IMR-90 (cell line): Measurements from ENCODE around the gene APOF. TPM values are rescaled to one million over a fixed set of nuclear protein-coding genes. Genes with fewer than 3 reads are reported as not detected.

ENCODE experiments used
- ATAC-seq: fragments of 200-7000 bp; cut with Tn5 transposase; 2 replicates; pipeline ENCODE4 v1.9.1; 2020; ENCODE audit warnings: low read depth, mild to moderate bottlenecking, moderate library complexity
- BruUV-seq: library from RNA; stranded (reverse); fragments of 400-500 nt; replicated peaks from 2 replicates; lab custom pipeline; 2021; lab: Mats Ljungman, UMichigan
- CTCF ChIA-PET: fragments of 300-600 bp; formaldehyde crosslinking; extraction: SDS; loops from one replicate; lab custom pipeline; 2021; ENCODE audit warnings: antibody characterized with exemption; lab: Yijun Ruan, JAX
- POLR2A ChIA-PET: fragments of 300-600 bp; sonication (Branson Sonifier 250); formaldehyde crosslinking; loops from one replicate; lab custom pipeline; 2022; ENCODE audit warnings: antibody characterized with exemption; ENCODE audit not compliant: unreplicated experiment; lab: Charles Lee
- DNase-seq: peaks from one replicate; pipeline ENCODE4 v3.0.0; 2013
- H2AFZ ChIP-seq: replicated peaks from 2 replicates; pipeline ENCODE3; 2013; ENCODE audit warnings: low read length, mild to moderate bottlenecking; ENCODE audit not compliant: poor library complexity
- H2AK5ac ChIP-seq: 2 replicates; pipeline ENCODE4 v1.6.1; 2013; ENCODE audit warnings: low read depth, low read length, inconsistent platforms
- H2AK9ac ChIP-seq: replicated peaks from 2 replicates; pipeline ENCODE3; 2013; ENCODE audit warnings: mild to moderate bottlenecking, low read depth, low read length, moderate library complexity; ENCODE audit not compliant: poor library complexity
- H2BK120ac ChIP-seq: 2 replicates; pipeline ENCODE4 v1.6.1; 2013; ENCODE audit warnings: low read depth, low read length, inconsistent platforms
- H2BK15ac ChIP-seq: 3 replicates; pipeline ENCODE4 v1.6.1; 2013; ENCODE audit warnings: low read depth, low read length, inconsistent platforms
- H2BK20ac ChIP-seq: 2 replicates; pipeline ENCODE4 v1.6.1; 2013; ENCODE audit warnings: low read depth, mild to moderate bottlenecking, inconsistent platforms, low read length, moderate library complexity
- H2BK5ac ChIP-seq: 2 replicates; pipeline ENCODE4 v1.6.1; 2013; ENCODE audit warnings: mild to moderate bottlenecking, low read depth, low read length, inconsistent platforms; ENCODE audit not compliant: poor library complexity, severe bottlenecking
- H3K14ac ChIP-seq: replicated peaks from 2 replicates; pipeline ENCODE4 v1.6.1; 2013; ENCODE audit warnings: low read depth, low read length, inconsistent platforms
- H3K18ac ChIP-seq: 2 replicates; pipeline ENCODE4 v1.6.1; 2013; ENCODE audit warnings: low read depth, low read length, control low read depth
- H3K23ac ChIP-seq: 2 replicates; pipeline ENCODE4 v1.6.1; 2013; ENCODE audit warnings: low read depth, low read length, inconsistent platforms
- H3K27ac ChIP-seq: 2 replicates; pipeline ENCODE4 v1.5.1; 2013; ENCODE audit warnings: mild to moderate bottlenecking, control low read depth, low read length; ENCODE audit not compliant: insufficient read depth
- H3K27me3 ChIP-seq: 2 replicates; pipeline ENCODE4 v1.6.1; 2013; ENCODE audit warnings: low read length; ENCODE audit not compliant: control insufficient read depth, insufficient read depth
- H3K36me3 ChIP-seq: 2 replicates; pipeline ENCODE4 v1.6.1; 2013; ENCODE audit warnings: low read length, mixed read lengths; ENCODE audit not compliant: control insufficient read depth, insufficient read depth
- H3K4ac ChIP-seq: 2 replicates; pipeline ENCODE4 v1.6.1; 2013; ENCODE audit warnings: low read depth, low read length, inconsistent platforms
- H3K4me1 ChIP-seq: 2 replicates; pipeline ENCODE4 v1.6.1; 2013; ENCODE audit warnings: low read length, mixed read lengths; ENCODE audit not compliant: control insufficient read depth, insufficient read depth
- H3K4me2 ChIP-seq: 2 replicates; pipeline ENCODE4 v1.6.1; 2013; ENCODE audit warnings: low read depth, mild to moderate bottlenecking, control low read depth, low read length, moderate library complexity
- H3K4me3 ChIP-seq: 2 replicates; pipeline ENCODE4 v1.5.1; 2013; ENCODE audit warnings: low read depth, mild to moderate bottlenecking, control low read depth, low read length, moderate library complexity; ENCODE audit not compliant: insufficient read depth
- H3K56ac ChIP-seq: 2 replicates; pipeline ENCODE4 v1.6.1; 2013; ENCODE audit warnings: low read length, inconsistent platforms; ENCODE audit not compliant: insufficient read depth; ENCODE audit errors: extremely low read depth
- H3K79me1 ChIP-seq, 2 experiments: 2 replicates each; pipeline ENCODE4 v1.6.1; 2013; ENCODE audit warnings: low read length in 2 of 2, inconsistent platforms in 1 of 2, low read depth in 1 of 2
- H3K9ac ChIP-seq: 2 replicates; pipeline ENCODE4 v1.6.1; 2013; ENCODE audit warnings: low read depth, low read length, control low read depth
- H3K9me1 ChIP-seq: 2 replicates; pipeline ENCODE4 v1.6.1; 2013; ENCODE audit warnings: low read length, inconsistent platforms; ENCODE audit not compliant: insufficient read depth
- H3K9me3 ChIP-seq: 2 replicates; pipeline ENCODE4 v1.6.1; 2013; ENCODE audit warnings: low read length; ENCODE audit not compliant: control insufficient read depth, insufficient read depth
- H4K20me1 ChIP-seq: 2 replicates; pipeline ENCODE4 v1.6.1; 2013; ENCODE audit warnings: low read length, inconsistent platforms; ENCODE audit not compliant: insufficient read depth
- H4K5ac ChIP-seq: 2 replicates; pipeline ENCODE4 v1.6.1; 2013; ENCODE audit warnings: mild to moderate bottlenecking, low read depth, low read length, control low read depth
- H4K8ac ChIP-seq, 2 experiments: 2 replicates each; pipeline ENCODE4 v1.6.1; 2013; ENCODE audit warnings: low read depth in 2 of 2, low read length in 2 of 2, control low read depth in 1 of 2, inconsistent platforms in 1 of 2
- H4K91ac ChIP-seq: 2 replicates; pipeline ENCODE4 v1.6.1; 2013; ENCODE audit warnings: low read depth, low read length, inconsistent platforms; ENCODE audit not compliant: insufficient read depth
- MAZ ChIP-seq: IDR thresholded peaks from 2 replicates; pipeline ENCODE4 v1.6.1; 2012; ENCODE audit warnings: low read depth, mild to moderate bottlenecking, low read length, improper control_type of control experiment, moderate library complexity, borderline replicate concordance
- WGBS, 2 experiments: methylation state at CpG; one replicate each; pipeline versions ENCODE4 v1.1.5 to v1.1.7; 2013; ENCODE audit warnings: missing lambda C conversion rate in 2 of 2; ENCODE audit not compliant: insufficient read length in 1 of 2; ENCODE audit errors: extremely low coverage in 2 of 2; 5-methylcytosine and 5-hydroxymethylcytosine counted together
- dilution Hi-C: fragments of 300-500 bp; cut with HindIII; formaldehyde crosslinking; loops from one replicate; pipeline ENCODE4 v1.14.3; 2018; ENCODE audit warnings: low sequenced_read_pairs; ENCODE audit not compliant: unreplicated experiment
- in situ Hi-C: fragments of 300-500 bp; cut with MboI; formaldehyde crosslinking; loops from 3 replicates; pipeline ENCODE4 v1.14.3; 2019; ENCODE audit warnings: low sequenced_read_pairs, inconsistent platforms, mixed read lengths
- intact Hi-C: fragments of 100-400 bp; cut with micrococcal nuclease; formaldehyde crosslinking; loops from 2 replicates; pipeline ENCODE4 v1.10.0; 2022
- polyA plus RNA-seq, 3 experiments: library from polyadenylated mRNA; depleted of rRNA; stranded (reverse); fragments of >200 nt; gene quantifications; 2 replicates each; pipeline ENCODE4 v1.2.3, GENCODE V29; 2012; ENCODE audit warnings: low replicate concordance in 1 of 3
- total RNA-seq: library from RNA; depleted of rRNA; stranded (reverse); fragments of >200 nt; gene quantifications from 2 replicates; pipeline ENCODE4 v1.2.3, GENCODE V29; 2012

APOF gene
- total and polyA plus RNA-seq, 2 of the 4 experiments (the other 2 are of a cell fraction), result not detected

DNA sequence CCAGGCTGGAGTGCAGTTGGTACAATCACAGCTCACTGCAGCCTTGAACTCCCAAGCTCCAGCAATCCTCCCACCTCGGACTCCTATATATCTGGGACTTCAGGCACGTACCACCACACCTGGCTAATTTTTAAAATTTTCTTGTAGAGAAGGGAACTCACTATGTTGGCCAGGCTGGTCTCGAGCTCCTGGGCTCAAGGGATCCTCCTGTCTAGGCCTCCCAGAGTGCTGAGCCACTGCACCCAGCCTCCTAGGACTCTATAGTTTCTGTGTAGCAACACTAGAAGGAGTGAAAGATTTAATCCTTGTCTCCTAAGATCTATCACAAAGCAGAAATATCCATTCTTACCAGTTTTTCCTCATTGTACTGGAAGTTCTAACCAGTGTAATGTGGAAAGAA, 4.3 kb upstream of the APOF start:
- H3K4me1 ChIP-seq, result no peaks in the 10 kb centered on the region
- no peak for DNase-seq
- H3K18ac ChIP-seq, result no peak overlapping the region
- no peak overlapping the region for H4K91ac ChIP-seq
- no peaks in the 10 kb centered on the region for H3K36me3 ChIP-seq
- no peak overlapping the region for H3K4me2 ChIP-seq
- H2BK5ac ChIP-seq, result no peak overlapping the region
- H2AK5ac ChIP-seq, result no peak overlapping the region
- intact Hi-C loops (no loop called here), in situ Hi-C loops (no loop called here), dilution Hi-C loops (no loop called here)
- no peaks in the 10 kb centered on the region for H4K20me1 ChIP-seq
- no peak overlapping the region for H2AK9ac ChIP-seq
- H3K9me1 ChIP-seq, result no peaks in the 10 kb centered on the region
- no TSS peak for BruUV-seq
- H2BK15ac ChIP-seq, result no peak overlapping the region
- no peak for TF ChIP-seq MAZ
- H2AFZ ChIP-seq, result peak overlapping the region; percentile 6
- ATAC-seq, result no peak
- H3K23ac ChIP-seq, result no peak overlapping the region
- H3K9me3 ChIP-seq, result no peaks in the 10 kb centered on the region
- H3K4me3 ChIP-seq, result no peak overlapping the region
- H3K14ac ChIP-seq, result no peak overlapping the region
- H4K8ac ChIP-seq, result no peak overlapping the region
- no CpG with 5 or more reads among the region's 3 CpGs for WGBS, 2 experiments
- POLR2A ChIA-PET, result no interaction called here
- no peak overlapping the region for H2BK20ac ChIP-seq
- no peak overlapping the region for H3K27ac ChIP-seq
- no peak overlapping the region for H3K4ac ChIP-seq
- CTCF ChIA-PET, result interaction anchor here (0.5 kb wide), 1 partner anchor 10 kb away, joined by 4 read pairs; no protein-coding TSS in a partner anchor
- H3K56ac ChIP-seq, result no peak overlapping the region
- no peak overlapping the region for H3K9ac ChIP-seq
- no peak overlapping the region for H4K5ac ChIP-seq
- H3K27me3 ChIP-seq, result no peaks in the 10 kb centered on the region; the same call in 1 of the 2 replicates
- H3K79me1 ChIP-seq, result no peaks in the 10 kb centered on the region
- H2BK120ac ChIP-seq, result no peak overlapping the region
